ENCODE results near the gene SCIN.
"Not testable (repeated sequence)": the region's sequence is repeated elsewhere in the genome, so short reads cannot be mapped to it uniquely, and the experiment has no call there.

SCIN gene

GRCh38 chr7:12647364-12648219 is 77.1 kb downstream of the SCIN start:
- DNase-seq (ENCODE audit: low spot score) = no peak

GRCh38 chr7:12648704-12649261 is 78.3 kb downstream of the SCIN start:
- DNase-seq (ENCODE audit: low spot score) = no peak

- DNase-seq (ENCODE audit: low spot score) = no peak
These were observed 78.8 kb downstream of the SCIN start for GRCh38 chr7:12649348-12649747.

- DNase-seq (ENCODE audit: low spot score) = no peak
These were observed 79.6 kb downstream of the SCIN start for GRCh38 chr7:12650080-12650479.

GRCh38 chr7:12653110-12653509 is 82.6 kb downstream of the SCIN start:
- DNase-seq (ENCODE audit: low spot score) = no peak

- no peak for DNase-seq (ENCODE audit: low spot score)
These were observed 83.0 kb downstream of the SCIN start for GRCh38 chr7:12653518-12653917.

GRCh38 chr7:12655161-12655560 is 84.6 kb downstream of the SCIN start:
- DNase-seq (ENCODE audit: low spot score) = no peak

GRCh38 chr7:12660423-12660822 is 89.9 kb downstream of the SCIN start:
- DNase-seq (ENCODE audit: low spot score) = not testable (repeated sequence)

GRCh38 chr7:12660986-12661385 is 90.5 kb downstream of the SCIN start:
- not testable (repeated sequence) for DNase-seq (ENCODE audit: low spot score)

GRCh38 chr7:12661581-12661980 is 91.1 kb downstream of the SCIN start:
- DNase-seq (ENCODE audit: low spot score) = no peak

GRCh38 chr7:12670000-12670729 is 99.6 kb downstream of the SCIN start:
- DNase-seq (ENCODE audit: low spot score) = no peak

GRCh38 chr7:12670743-12671520 is 100.4 kb downstream of the SCIN start:
- DNase-seq (ENCODE audit: low spot score) = no peak

GRCh38 chr7:12673436-12673835 is 102.9 kb downstream of the SCIN start:
- DNase-seq (ENCODE audit: low spot score) = not testable (repeated sequence)

- no peak for DNase-seq (ENCODE audit: low spot score)
These were observed 103.5 kb downstream of the SCIN start for GRCh38 chr7:12674053-12674452.

GRCh38 chr7:12674861-12675260 is 104.3 kb downstream of the SCIN start:
- peak; percentile 60 for DNase-seq (ENCODE audit: low spot score)

GRCh38 chr7:12683678-12684585 is 113.4 kb downstream of the SCIN start:
- no peak for DNase-seq (ENCODE audit: low spot score)

GRCh38 chr7:12684733-12685132 is 114.2 kb downstream of the SCIN start:
- DNase-seq (ENCODE audit: low spot score) = no peak

- DNase-seq (ENCODE audit: low spot score) = peak; percentile 24
These were observed 115.0 kb downstream of the SCIN start for GRCh38 chr7:12685550-12685949.

GRCh38 chr7:12686234-12686890 is 115.8 kb downstream of the SCIN start:
- DNase-seq (ENCODE audit: low spot score) = peak; percentile 93

- DNase-seq (ENCODE audit: low spot score) = peak; percentile 90
These were observed 116.6 kb downstream of the SCIN start, which contains the start of gene ARL4A for GRCh38 chr7:12686891-12687717. Gene ARL4A, plus strand, starts transcription at chr7:12687633. Its CDS starts 622 bp downstream, at chr7:12688255.
